Measurements from ENCODE around the gene PLCB4. TPM values are rescaled to one million over a fixed set of nuclear protein-coding genes. Genes with fewer than 3 reads are reported as not detected.
A peak's percentile ranks its signal among the peaks of the same experiment; 100 is the strongest.

Gene PLCB4
- total RNA-seq, 6 experiments from 2014 or later = 71.8 to 95.7 (median 79.1) TPM

DNA sequence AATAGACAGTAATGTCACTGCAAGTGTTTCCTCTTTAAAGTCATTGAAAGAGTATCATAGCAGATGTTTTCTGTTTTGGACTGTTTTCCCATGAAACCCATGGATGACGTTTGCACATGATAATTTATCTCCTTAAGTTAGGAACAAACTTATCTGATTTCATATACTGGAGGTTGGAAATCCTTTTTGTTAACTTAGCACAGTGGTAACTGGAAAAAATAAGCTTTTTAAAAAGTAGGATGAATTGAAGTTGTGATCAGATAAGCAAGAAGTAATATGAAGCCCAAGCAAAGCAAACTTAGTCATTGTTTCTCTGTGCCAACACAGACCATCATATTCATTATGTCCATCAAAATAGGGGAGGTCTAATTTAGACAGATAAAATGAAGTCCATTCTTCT, 61.6 kb downstream of the PLCB4 start:
- peak; percentile 9 for DNase-seq
- H3K27me3 Mint-ChIP-seq (ENCODE audit: insufficient read depth) = no peaks in the 10 kb centered on the region; the same call in 1 of the 2 replicates
- H3K27ac Mint-ChIP-seq = 0 out of 2 replicates have a peak overlapping the region, but pooled peaks have one; percentile 14
- TF ChIP-seq, protein P1, sequence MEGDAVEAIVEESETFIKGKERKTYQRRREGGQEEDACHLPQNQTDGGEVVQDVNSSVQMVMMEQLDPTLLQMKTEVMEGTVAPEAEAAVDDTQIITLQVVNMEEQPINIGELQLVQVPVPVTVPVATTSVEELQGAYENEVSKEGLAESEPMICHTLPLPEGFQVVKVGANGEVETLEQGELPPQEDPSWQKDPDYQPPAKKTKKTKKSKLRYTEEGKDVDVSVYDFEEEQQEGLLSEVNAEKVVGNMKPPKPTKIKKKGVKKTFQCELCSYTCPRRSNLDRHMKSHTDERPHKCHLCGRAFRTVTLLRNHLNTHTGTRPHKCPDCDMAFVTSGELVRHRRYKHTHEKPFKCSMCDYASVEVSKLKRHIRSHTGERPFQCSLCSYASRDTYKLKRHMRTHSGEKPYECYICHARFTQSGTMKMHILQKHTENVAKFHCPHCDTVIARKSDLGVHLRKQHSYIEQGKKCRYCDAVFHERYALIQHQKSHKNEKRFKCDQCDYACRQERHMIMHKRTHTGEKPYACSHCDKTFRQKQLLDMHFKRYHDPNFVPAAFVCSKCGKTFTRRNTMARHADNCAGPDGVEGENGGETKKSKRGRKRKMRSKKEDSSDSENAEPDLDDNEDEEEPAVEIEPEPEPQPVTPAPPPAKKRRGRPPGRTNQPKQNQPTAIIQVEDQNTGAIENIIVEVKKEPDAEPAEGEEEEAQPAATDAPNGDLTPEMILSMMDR (IDR thresholded peaks at IDR 0.05) = no peak
- H3K4me3 Mint-ChIP-seq = no peak overlapping the region
- peaks cover 65% of the 10 kb centered on the region for H3K36me3 Mint-ChIP-seq (ENCODE audit: low read depth)
- peaks cover 49% of the 10 kb centered on the region for H3K4me1 Mint-ChIP-seq (ENCODE audit: low read depth)
- H3K9me3 Mint-ChIP-seq = peaks cover 20% of the 10 kb centered on the region

DNA sequence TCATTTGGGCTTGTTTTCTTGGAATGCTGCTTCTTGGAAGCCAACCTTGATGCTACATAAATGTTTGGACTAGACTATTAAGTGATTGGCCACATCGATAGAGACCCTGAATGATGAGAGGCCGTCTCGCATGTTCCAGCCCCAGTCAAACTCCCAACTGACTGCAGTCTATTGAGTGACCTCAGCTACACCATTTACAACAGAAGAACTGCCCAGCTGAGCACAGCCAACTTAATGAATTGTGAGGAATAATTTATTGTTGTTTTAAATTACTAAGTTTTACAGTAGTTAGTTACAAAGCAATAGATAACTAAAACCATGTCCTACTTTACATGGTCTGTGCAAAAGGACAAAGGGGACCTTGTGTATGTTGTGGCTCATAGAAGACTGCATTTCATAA, 63.0 kb downstream of the PLCB4 start:
- DNase-seq = no peak
- H3K27me3 Mint-ChIP-seq (ENCODE audit: insufficient read depth) = no peaks in the 10 kb centered on the region; the same call in none of the 2 replicates
- H3K4me3 Mint-ChIP-seq = no peak overlapping the region
- peaks cover 68% of the 10 kb centered on the region for H3K36me3 Mint-ChIP-seq (ENCODE audit: low read depth)
- H3K4me1 Mint-ChIP-seq (ENCODE audit: low read depth) = peaks cover 38% of the 10 kb centered on the region
- TF ChIP-seq, protein P1 (IDR thresholded peaks at IDR 0.05) = no peak
- peaks cover 20% of the 10 kb centered on the region for H3K9me3 Mint-ChIP-seq
- no peak overlapping the region for H3K27ac Mint-ChIP-seq

- peaks cover 74% of the 10 kb centered on the region for H3K36me3 Mint-ChIP-seq (ENCODE audit: low read depth)
- TF ChIP-seq, protein P1 (IDR thresholded peaks at IDR 0.05) = no peak
- H3K4me1 Mint-ChIP-seq (ENCODE audit: low read depth) = peaks cover 26% of the 10 kb centered on the region
- no peak for DNase-seq
- no peaks in the 10 kb centered on the region; the same call in 1 of the 2 replicates for H3K27me3 Mint-ChIP-seq (ENCODE audit: insufficient read depth)
- no peak overlapping the region for H3K27ac Mint-ChIP-seq
- H3K9me3 Mint-ChIP-seq = peaks cover 28% of the 10 kb centered on the region
- H3K4me3 Mint-ChIP-seq = no peak overlapping the region
Measured at GRCh38 chr20:9134346-9134745, 65.5 kb downstream of the PLCB4 start.

GRCh38 chr20:9136114-9136513, 67.2 kb downstream of the PLCB4 start:
- H3K4me1 Mint-ChIP-seq (ENCODE audit: low read depth) = peaks cover 22% of the 10 kb centered on the region
- H3K36me3 Mint-ChIP-seq (ENCODE audit: low read depth) = peaks cover 73% of the 10 kb centered on the region
- H3K27me3 Mint-ChIP-seq (ENCODE audit: insufficient read depth) = no peaks in the 10 kb centered on the region; the same call in 1 of the 2 replicates
- peaks cover 33% of the 10 kb centered on the region for H3K9me3 Mint-ChIP-seq
- no peak overlapping the region for H3K4me3 Mint-ChIP-seq
- TF ChIP-seq, protein P1 (IDR thresholded peaks at IDR 0.05) = no peak
- DNase-seq = no peak
- no peak overlapping the region for H3K27ac Mint-ChIP-seq

DNA sequence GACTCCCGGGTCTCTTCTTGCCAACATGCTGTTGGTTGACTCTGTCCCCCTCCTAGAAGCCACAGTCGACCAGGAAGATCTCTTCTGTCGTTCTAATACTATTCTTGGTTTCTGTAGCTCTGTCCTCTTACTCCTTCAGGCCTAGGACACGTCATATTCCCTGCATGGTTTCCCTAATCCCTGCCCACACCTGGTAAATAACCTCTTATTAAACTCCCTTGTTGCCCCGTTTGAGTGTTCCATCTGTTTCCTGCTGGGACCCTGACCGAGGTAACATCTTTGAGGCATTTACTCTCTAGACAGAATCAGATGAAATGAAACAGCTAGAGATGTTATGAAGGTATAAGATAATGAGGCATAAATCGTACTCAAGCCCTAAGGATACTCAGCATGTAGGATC, 68.1 kb downstream of the PLCB4 start:
- H3K27ac Mint-ChIP-seq = no peak overlapping the region
- no peaks in the 10 kb centered on the region; the same call in 1 of the 2 replicates for H3K27me3 Mint-ChIP-seq (ENCODE audit: insufficient read depth)
- TF ChIP-seq, protein P1 (IDR thresholded peaks at IDR 0.05) = no peak
- H3K4me1 Mint-ChIP-seq (ENCODE audit: low read depth) = peaks cover 28% of the 10 kb centered on the region
- DNase-seq = no peak
- H3K9me3 Mint-ChIP-seq = peaks cover 24% of the 10 kb centered on the region
- H3K4me3 Mint-ChIP-seq = no peak overlapping the region
- peaks cover 71% of the 10 kb centered on the region for H3K36me3 Mint-ChIP-seq (ENCODE audit: low read depth)

All from HFFc6 (cell line).